GM12801 (cell line): ENCODE results near the gene PSAT1.

Experiments used
- TF ChIP-seq, protein P1 (sequence below): IDR thresholded peaks from one replicate; pipeline ENCODE4 v1.5.1; 2011; ENCODE audit warnings: control low read depth; ENCODE audit not compliant: insufficient read length; ENCODE audit errors: extremely low read depth

The PSAT1 gene

DNA sequence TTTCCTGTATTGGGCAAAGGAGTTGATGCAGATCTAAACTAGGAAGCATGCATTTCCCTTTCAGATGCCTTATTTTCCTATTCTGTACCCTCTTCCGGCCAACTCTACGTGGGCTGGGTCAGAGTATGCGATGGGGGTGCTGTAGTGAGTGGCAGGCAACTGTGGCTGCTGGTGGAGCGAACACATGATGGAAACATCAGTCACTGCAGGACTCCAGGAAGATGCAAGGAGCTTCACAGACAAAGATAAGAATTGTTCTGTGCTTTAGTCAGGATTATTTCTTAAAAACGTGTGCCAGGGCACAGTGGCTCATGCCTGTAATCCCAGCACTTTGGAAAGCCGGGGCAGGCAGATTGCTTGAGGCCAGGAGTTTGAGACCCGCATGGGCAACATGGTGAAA is 75.1 kb downstream of the PSAT1 start:
- TF ChIP-seq, protein P1, sequence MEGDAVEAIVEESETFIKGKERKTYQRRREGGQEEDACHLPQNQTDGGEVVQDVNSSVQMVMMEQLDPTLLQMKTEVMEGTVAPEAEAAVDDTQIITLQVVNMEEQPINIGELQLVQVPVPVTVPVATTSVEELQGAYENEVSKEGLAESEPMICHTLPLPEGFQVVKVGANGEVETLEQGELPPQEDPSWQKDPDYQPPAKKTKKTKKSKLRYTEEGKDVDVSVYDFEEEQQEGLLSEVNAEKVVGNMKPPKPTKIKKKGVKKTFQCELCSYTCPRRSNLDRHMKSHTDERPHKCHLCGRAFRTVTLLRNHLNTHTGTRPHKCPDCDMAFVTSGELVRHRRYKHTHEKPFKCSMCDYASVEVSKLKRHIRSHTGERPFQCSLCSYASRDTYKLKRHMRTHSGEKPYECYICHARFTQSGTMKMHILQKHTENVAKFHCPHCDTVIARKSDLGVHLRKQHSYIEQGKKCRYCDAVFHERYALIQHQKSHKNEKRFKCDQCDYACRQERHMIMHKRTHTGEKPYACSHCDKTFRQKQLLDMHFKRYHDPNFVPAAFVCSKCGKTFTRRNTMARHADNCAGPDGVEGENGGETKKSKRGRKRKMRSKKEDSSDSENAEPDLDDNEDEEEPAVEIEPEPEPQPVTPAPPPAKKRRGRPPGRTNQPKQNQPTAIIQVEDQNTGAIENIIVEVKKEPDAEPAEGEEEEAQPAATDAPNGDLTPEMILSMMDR, result no peak
